Parathyroid adenoma (tissue), 2 donors: ENCODE measurements around the gene WFDC6.

ENCODE experiments used
- H2AFZ ChIP-seq: fragments of 300-600 bp; sonication (generic); one replicate; pipeline ENCODE4 v1.7.0; 2017; ENCODE audit warnings: antibody characterized with exemption, mild to moderate bottlenecking
- H3K27ac ChIP-seq: fragments of 300-600 bp; sonication (generic); one replicate; pipeline ENCODE4 v1.7.0; 2017
- H3K27me3 ChIP-seq: fragments of 300-600 bp; sonication (generic); one replicate; pipeline ENCODE4 v1.7.0; 2017; ENCODE audit warnings: low read length; ENCODE audit not compliant: control insufficient read depth, insufficient read depth
- H3K36me3 ChIP-seq: fragments of 300-600 bp; sonication (generic); one replicate; pipeline ENCODE4 v1.7.0; 2017; ENCODE audit warnings: low read length; ENCODE audit not compliant: control insufficient read depth, insufficient read depth
- H3K4me1 ChIP-seq: fragments of 300-600 bp; sonication (generic); one replicate; pipeline ENCODE4 v1.7.0; 2017; ENCODE audit warnings: control low read depth
- H3K4me2 ChIP-seq: fragments of 300-600 bp; sonication (generic); one replicate; pipeline ENCODE4 v1.7.0; 2017; ENCODE audit warnings: low read length
- H3K4me3 ChIP-seq: fragments of 300-600 bp; sonication (generic); one replicate; pipeline ENCODE4 v1.7.0; 2017; ENCODE audit warnings: low read depth, low read length
- H3K79me2 ChIP-seq: fragments of 300-600 bp; sonication (generic); one replicate; pipeline ENCODE4 v1.7.0; 2017; ENCODE audit warnings: control low read depth
- H3K9ac ChIP-seq: fragments of 300-600 bp; sonication (generic); one replicate; pipeline ENCODE4 v1.7.0; 2017; ENCODE audit warnings: mild to moderate bottlenecking
- H3K9me3 ChIP-seq: fragments of 300-600 bp; sonication (generic); one replicate; pipeline ENCODE4 v1.7.0; 2017; ENCODE audit warnings: low read length; ENCODE audit not compliant: control insufficient read depth
- CTCF ChIP-seq: fragments of 300-600 bp; sonication (generic); IDR thresholded peaks from one replicate; pipeline ENCODE4 v1.7.0; 2017; ENCODE audit warnings: antibody characterized with exemption, mild to moderate bottlenecking
- donor health status: primary hyperparathyroidism.

Gene WFDC6

GRCh38 chr20:45506398-45506797, 32.9 kb downstream of the WFDC6 start:
- Histone ChIP-seq H3K36me3 (no peaks in the 10 kb centered on the region), H3K27me3 (no peaks in the 10 kb centered on the region), H3K9ac (no peak overlapping the region), H3K4me2 (no peak overlapping the region), H3K27ac (no peak overlapping the region), H3K4me1 (no peaks in the 10 kb centered on the region), H2AFZ (no peak overlapping the region), H3K79me2 (no peaks in the 10 kb centered on the region), H3K9me3 (no peaks in the 10 kb centered on the region), H3K4me3 (no peak overlapping the region)
- TF ChIP-seq CTCF = no peak

- Histone ChIP-seq H3K27me3 (no peaks in the 10 kb centered on the region), H3K9ac (no peak overlapping the region)
- TF ChIP-seq CTCF = no peak
Measured at GRCh38 chr20:45503403-45503802, 35.9 kb downstream of the WFDC6 start.

GRCh38 chr20:45502561-45502960, 36.7 kb downstream of the WFDC6 start:
- Histone ChIP-seq H3K27ac (no peak overlapping the region), H3K27me3 (no peaks in the 10 kb centered on the region), H3K4me2 (no peak overlapping the region), H2AFZ (no peak overlapping the region), H3K9ac (no peak overlapping the region), H3K4me1 (no peaks in the 10 kb centered on the region), H3K4me3 (no peak overlapping the region), H3K36me3 (no peaks in the 10 kb centered on the region), H3K79me2 (no peaks in the 10 kb centered on the region), H3K9me3 (no peaks in the 10 kb centered on the region)
- no peak for TF ChIP-seq CTCF

More at GRCh38 chr20:45503403-45503802, 35.9 kb downstream of the WFDC6 start:
- no peaks in the 10 kb centered on the region for H3K36me3 ChIP-seq
- no peaks in the 10 kb centered on the region for H3K4me1 ChIP-seq
- H3K4me3 ChIP-seq = no peak overlapping the region
- H3K79me2 ChIP-seq = no peaks in the 10 kb centered on the region
- H3K27ac ChIP-seq = no peak overlapping the region
- H2AFZ ChIP-seq = no peak overlapping the region
- no peak overlapping the region for H3K4me2 ChIP-seq
- H3K9me3 ChIP-seq = no peaks in the 10 kb centered on the region

GRCh38 chr20:45501600-45501999, 37.7 kb downstream of the WFDC6 start:
- Histone ChIP-seq H3K36me3 (no peaks in the 10 kb centered on the region), H3K79me2 (no peaks in the 10 kb centered on the region), H3K27me3 (no peaks in the 10 kb centered on the region), H3K4me1 (no peaks in the 10 kb centered on the region), H3K4me3 (no peak overlapping the region), H3K9ac (no peak overlapping the region), H3K9me3 (no peaks in the 10 kb centered on the region), H2AFZ (no peak overlapping the region), H3K4me2 (no peak overlapping the region), H3K27ac (no peak overlapping the region)
- TF ChIP-seq CTCF = no peak

- no peak overlapping the region for H3K9ac ChIP-seq
- H3K27ac ChIP-seq = no peak overlapping the region
- H3K36me3 ChIP-seq = no peaks in the 10 kb centered on the region
- H3K79me2 ChIP-seq = no peaks in the 10 kb centered on the region
- no peak overlapping the region for H3K4me2 ChIP-seq
- H2AFZ ChIP-seq = no peak overlapping the region
- no peaks in the 10 kb centered on the region for H3K9me3 ChIP-seq
- no peak overlapping the region for H3K4me3 ChIP-seq
- no peaks in the 10 kb centered on the region for H3K27me3 ChIP-seq
- no peak for TF ChIP-seq CTCF
- no peaks in the 10 kb centered on the region for H3K4me1 ChIP-seq
Measured at GRCh38 chr20:45500022-45500421, 39.3 kb downstream of the WFDC6 start.
